Naive thymus-derived CD4-positive, alpha-beta T cell (primary cell): ENCODE results near the gene ITGAD. TPM values are rescaled to one million over a fixed set of nuclear protein-coding genes. Genes with fewer than 3 reads are reported as not detected.

Source experiments
- ATAC-seq: fragments of 150-1000 bp; cut with Tn5 transposase; 2 replicates; pipeline ENCODE4 v1.10.0; 2021; ENCODE audit warnings: mild to moderate bottlenecking, moderate library complexity
- CTCF ChIA-PET: fragments of 350-600 bp; sonication (Branson Sonifier 250); formaldehyde crosslinking; loops from one replicate; lab custom pipeline; 2021; ENCODE audit warnings: antibody characterized with exemption; lab: Charles Lee
- POLR2A ChIA-PET: fragments of 350-600 bp; sonication (Branson Sonifier 250); formaldehyde crosslinking; loops from one replicate; lab custom pipeline; 2021; ENCODE audit warnings: antibody characterized with exemption, inconsistent platforms; lab: Charles Lee
- DNase-seq, 9 donors: peaks; one replicate each; pipeline versions ENCODE4 v3.0.0 to v3.0.0-alpha.2; 2020 to 2022; ENCODE audit warnings: mixed read lengths in 1 of 9
- H3K27ac ChIP-seq: one replicate; pipeline ENCODE4 v1.7.0; 2013; ENCODE audit warnings: mild to moderate bottlenecking, low read depth, low read length, moderate library complexity
- H3K27me3 ChIP-seq, 2 donors: one replicate each; pipeline ENCODE4 v1.7.0; 2013; ENCODE audit warnings: low read length in 2 of 2, mild to moderate bottlenecking in 2 of 2, moderate library complexity in 2 of 2; ENCODE audit not compliant: control insufficient read depth in 2 of 2, insufficient read depth in 2 of 2
- H3K36me3 ChIP-seq, 3 experiments: 1 replicate in 2 of 3; 2 replicates in 1 of 3; pipeline ENCODE4 v1.7.0; 2013; ENCODE audit warnings: low read length in 3 of 3, mild to moderate bottlenecking in 3 of 3, moderate library complexity in 1 of 3; ENCODE audit not compliant: insufficient read depth in 3 of 3, control insufficient read depth in 2 of 3
- H3K4me1 ChIP-seq, 2 donors: one replicate each; pipeline ENCODE4 v1.7.0; 2013; ENCODE audit warnings: low read length in 2 of 2, mild to moderate bottlenecking in 2 of 2, moderate library complexity in 1 of 2; ENCODE audit not compliant: control insufficient read depth in 2 of 2, insufficient read depth in 2 of 2
- H3K4me3 ChIP-seq: 2 replicates; pipeline ENCODE4 v1.7.0; 2013; ENCODE audit warnings: mild to moderate bottlenecking, low read length
- H3K9me3 ChIP-seq, 3 experiments: 1 replicate in 2 of 3; 2 replicates in 1 of 3; pipeline ENCODE4 v1.7.0; 2013; ENCODE audit warnings: low read length in 3 of 3; ENCODE audit not compliant: control insufficient read depth in 2 of 3
- H3K27ac Mint-ChIP-seq, 9 donors: one replicate each; pipeline ENCODE4 v1.8.0; 2020 to 2022; ENCODE audit warnings: mixed read lengths in 9 of 9, mild to moderate bottlenecking in 8 of 9, moderate library complexity in 5 of 9, inconsistent platforms in 2 of 9
- H3K27me3 Mint-ChIP-seq, 5 donors: one replicate each; pipeline ENCODE4 v1.8.0; 2021 to 2022; ENCODE audit warnings: mixed read lengths in 5 of 5, mild to moderate bottlenecking in 1 of 5
- H3K36me3 Mint-ChIP-seq, 5 donors: one replicate each; pipeline ENCODE4 v1.8.0; 2020 to 2022; ENCODE audit warnings: mixed read lengths in 5 of 5, mild to moderate bottlenecking in 3 of 5, inconsistent platforms in 1 of 5
- H3K4me1 Mint-ChIP-seq, 7 donors: one replicate each; pipeline ENCODE4 v1.8.0; 2020 to 2022; ENCODE audit warnings: mixed read lengths in 7 of 7, mild to moderate bottlenecking in 3 of 7, inconsistent platforms in 1 of 7
- H3K4me3 Mint-ChIP-seq, 10 donors: one replicate each; pipeline ENCODE4 v1.8.0; 2020 to 2022; ENCODE audit warnings: mild to moderate bottlenecking in 10 of 10, mixed read lengths in 10 of 10, moderate library complexity in 6 of 10, inconsistent platforms in 2 of 10
- H3K9me3 Mint-ChIP-seq, 11 donors: one replicate each; pipeline ENCODE4 v1.8.0; 2020 to 2022; ENCODE audit warnings: mixed read lengths in 11 of 11, mild to moderate bottlenecking in 4 of 11, inconsistent platforms in 1 of 11, moderate library complexity in 1 of 11
- intact Hi-C, 2 donors: fragments of 100-400 bp; cut with micrococcal nuclease; formaldehyde crosslinking; loops; one replicate each; pipeline ENCODE4 v1.15.1; 2023
- polyA plus RNA-seq, 2 donors: library from polyadenylated mRNA; unstranded; fragments of 300-500 nt; fragmentation: Illumina TruSeq; gene quantifications; one replicate each; pipeline ENCODE4 v1.2.3, GENCODE V29; 2021
- total RNA-seq, 6 experiments: library from RNA in 5 of 6; stranded (reverse) in 5 of 6; gene quantifications; 1 replicate in 5 of 6; 2 replicates in 1 of 6; pipeline ENCODE4 v1.2.3 and lab custom pipeline; 2021 to 2026

ITGAD gene
- total and polyA plus RNA-seq, 7 experiments from 2014 or later: 0.24 to 1.3 TPM; not detected in 5

DNA sequence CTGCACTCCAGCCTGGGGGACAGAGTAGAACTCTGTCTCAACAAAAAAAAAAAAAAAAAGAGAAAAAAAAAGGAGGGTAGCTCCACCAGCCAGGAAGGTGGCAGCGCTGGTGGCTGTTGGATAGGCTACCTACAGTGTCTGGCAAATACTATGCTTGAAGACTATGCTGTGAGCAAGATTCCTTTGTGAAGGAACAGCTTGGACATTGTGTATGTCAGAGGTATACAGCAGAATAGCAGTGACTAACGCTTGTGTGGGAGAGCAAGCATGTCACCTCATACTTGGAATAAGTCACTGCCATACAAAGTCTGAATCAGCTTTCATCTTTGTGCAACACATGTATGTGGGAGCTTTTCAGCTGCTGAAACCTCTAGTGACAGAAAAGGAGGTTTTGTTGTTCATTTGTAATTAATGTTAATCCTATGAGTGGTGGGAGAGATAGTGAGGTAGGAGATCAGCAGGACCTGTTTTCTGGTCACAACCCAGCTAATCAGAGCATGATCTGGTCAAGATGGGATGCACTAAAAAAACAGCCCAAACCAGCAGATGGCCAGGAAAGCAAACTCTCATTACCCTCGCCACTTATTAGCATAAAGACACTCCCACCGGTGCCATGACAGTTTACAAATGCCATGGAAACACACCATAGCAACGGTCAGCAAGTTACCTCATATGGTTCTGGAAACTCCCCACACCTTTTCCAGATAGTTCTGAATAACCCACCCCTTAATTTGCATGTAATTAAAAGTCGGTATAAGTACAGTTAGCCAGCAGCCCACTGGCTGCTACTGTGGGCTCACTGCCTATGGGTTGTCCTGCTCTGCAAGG is 6.8 kb upstream of the ITGAD start:
- Histone ChIP-seq H3K36me3 (no peaks in the 10 kb centered on the region), H3K4me3 (no peak overlapping the region), H3K9me3 (no peaks in the 10 kb centered on the region), H3K4me1 (no peaks in the 10 kb centered on the region), H3K27me3 (peaks cover 0 to 4% of the 10 kb centered on the region in 2 donors), H3K27ac (no peak overlapping the region)
- intact Hi-C loops: loop anchor here in 1 of 2 donors (5.0 kb wide), 1 partner anchor 36 kb away; no protein-coding TSS in a partner anchor
- Mint-ChIP-seq H3K27me3 (peaks cover 5 to 22% (median 6%) of the 10 kb centered on the region in 5 donors), H3K4me3 (no peak overlapping the region), H3K27ac (peak overlapping the region in 1 of 9 donors; percentile 7), H3K4me1 (peaks cover 0 to 23% (median 3%) of the 10 kb centered on the region in 7 donors), H3K9me3 (peaks cover 0 to 1% (median 0%) of the 10 kb centered on the region in 11 donors), H3K36me3 (no peaks in the 10 kb centered on the region)
- DNase-seq (peak in 1 of 9 donors; percentile 24), ATAC-seq (peak; percentile 61)
- POLR2A ChIA-PET: interaction anchor here (1.2 kb wide), 1 partner anchor 184 kb away, joined by 3 read pairs; the partner anchor contains the start of gene PYCARD
- CTCF ChIA-PET: no interaction called here

DNA sequence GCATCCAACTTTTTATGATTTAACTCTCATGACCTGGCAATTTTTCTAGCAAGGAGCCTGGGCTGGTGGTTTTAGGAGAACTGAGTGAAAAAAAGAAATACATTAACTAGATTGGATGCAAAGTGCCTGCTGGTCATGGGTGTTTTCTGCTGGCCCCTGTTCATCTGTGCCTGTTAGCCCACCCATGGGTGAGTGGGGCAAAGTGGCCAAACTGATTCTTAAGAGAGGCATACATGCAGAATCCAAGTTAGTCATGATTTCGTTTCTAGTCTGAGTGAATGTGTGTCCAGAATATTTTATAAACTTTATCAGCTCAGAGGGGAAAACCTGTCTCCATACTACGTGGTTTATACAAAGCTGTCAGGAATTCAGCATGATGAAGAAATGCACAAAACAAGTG is 4.6 kb upstream of the ITGAD start:
- peaks cover 0 to 19% (median 0%) of the 10 kb centered on the region in 7 donors for H3K4me1 Mint-ChIP-seq
- no peak overlapping the region for H3K27ac ChIP-seq
- intact Hi-C loops: loop anchor here in 1 of 2 donors (5.0 kb wide), 1 partner anchor 34 kb away; no protein-coding TSS in a partner anchor
- no peaks in the 10 kb centered on the region for H3K36me3 ChIP-seq
- no peak overlapping the region for H3K27ac Mint-ChIP-seq
- no peaks in the 10 kb centered on the region for H3K9me3 ChIP-seq
- ATAC-seq (no peak), DNase-seq (no peak)
- no peaks in the 10 kb centered on the region for H3K4me1 ChIP-seq
- ChIA-PET POLR2A (no interaction called here), CTCF (interaction anchor here (0.6 kb wide), 1 partner anchor 406 kb away, joined by 3 read pairs; no protein-coding TSS in a partner anchor)
- H3K27me3 ChIP-seq: peaks cover 0 to 4% of the 10 kb centered on the region in 2 donors
- H3K4me3 ChIP-seq: no peak overlapping the region
- no peaks in the 10 kb centered on the region for H3K36me3 Mint-ChIP-seq
- H3K4me3 Mint-ChIP-seq: no peak overlapping the region
- H3K9me3 Mint-ChIP-seq: no peaks in the 10 kb centered on the region
- peaks cover 0 to 23% (median 6%) of the 10 kb centered on the region in 5 donors for H3K27me3 Mint-ChIP-seq

DNA sequence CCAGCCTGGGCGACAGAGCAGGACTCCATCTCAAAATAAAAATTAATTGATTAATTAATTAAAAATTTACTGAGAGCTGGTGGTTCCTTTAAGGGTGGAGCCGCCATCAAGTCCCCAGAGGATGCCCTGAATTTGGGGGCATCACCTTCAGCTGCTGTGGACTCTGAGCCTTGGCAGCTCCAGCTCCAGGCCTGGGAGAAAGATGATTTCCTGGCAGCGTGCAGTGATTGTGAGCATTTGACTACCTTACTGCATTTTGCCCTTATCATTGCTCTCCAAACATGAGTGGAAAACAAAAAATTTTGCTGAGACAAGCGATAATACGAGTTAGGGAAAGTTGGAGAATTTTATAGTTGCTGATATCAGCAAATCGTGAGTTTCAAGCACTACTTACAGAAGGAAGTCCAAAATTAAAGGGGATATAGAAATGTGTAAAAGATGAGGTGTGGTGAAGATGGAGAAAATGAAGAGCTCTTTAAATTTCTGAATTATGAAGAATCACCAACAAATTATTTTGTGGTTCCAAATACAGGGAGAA is 2.6 kb upstream of the ITGAD start:
- H3K27me3 Mint-ChIP-seq: peaks cover 0 to 23% (median 6%) of the 10 kb centered on the region in 5 donors
- H3K36me3 ChIP-seq: no peaks in the 10 kb centered on the region
- ChIA-PET CTCF (interaction anchor here (0.6 kb wide), 1 partner anchor 345 kb away, joined by 4 read pairs; no protein-coding TSS in a partner anchor), POLR2A (no interaction called here)
- no peaks in the 10 kb centered on the region for H3K36me3 Mint-ChIP-seq
- H3K4me1 ChIP-seq: no peaks in the 10 kb centered on the region
- H3K27ac ChIP-seq: no peak overlapping the region
- no peak overlapping the region for H3K4me3 ChIP-seq
- no peak overlapping the region for H3K27ac Mint-ChIP-seq
- H3K9me3 Mint-ChIP-seq: no peaks in the 10 kb centered on the region
- intact Hi-C loops: no loop called here
- H3K4me3 Mint-ChIP-seq: no peak overlapping the region
- DNase-seq (no peak), ATAC-seq (no peak)
- no peaks in the 10 kb centered on the region for H3K27me3 ChIP-seq
- H3K9me3 ChIP-seq: no peaks in the 10 kb centered on the region
- peaks cover 0 to 10% (median 0%) of the 10 kb centered on the region in 7 donors for H3K4me1 Mint-ChIP-seq

DNA sequence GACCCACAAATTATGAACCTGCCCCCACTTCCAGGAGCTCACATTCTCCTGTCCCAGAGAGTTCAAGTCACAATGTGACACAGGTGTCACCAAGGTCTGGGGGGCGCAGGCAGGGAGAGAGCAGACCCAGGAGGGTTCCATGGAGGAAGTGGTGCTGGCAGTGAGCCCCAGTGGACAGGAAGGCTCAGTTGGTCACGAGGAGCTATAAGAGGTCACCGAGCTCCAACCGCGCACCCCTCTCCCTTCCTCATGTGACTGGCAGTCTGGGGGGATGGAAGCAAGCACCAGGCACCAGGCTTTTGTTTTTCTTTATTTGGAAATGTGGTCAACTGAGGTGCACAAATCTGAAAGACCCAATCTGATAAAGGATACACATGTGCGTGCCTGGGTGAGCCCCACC is 2.5 kb downstream of the ITGAD start:
- Mint-ChIP-seq H3K9me3 (peaks cover 0 to 13% (median 8%) of the 10 kb centered on the region in 11 donors), H3K4me3 (no peak overlapping the region), H3K27me3 (peaks cover 0 to 6% (median 0%) of the 10 kb centered on the region in 5 donors), H3K27ac (no peak overlapping the region), H3K4me1 (peaks cover 0 to 21% (median 6%) of the 10 kb centered on the region in 7 donors), H3K36me3 (peaks cover 4 to 15% (median 5%) of the 10 kb centered on the region in 5 donors)
- ATAC-seq (no peak), DNase-seq (no peak)
- intact Hi-C loops: no loop called here
- Histone ChIP-seq H3K27me3 (no peaks in the 10 kb centered on the region), H3K36me3 (no peaks in the 10 kb centered on the region), H3K4me1 (peaks cover 0 to 21% of the 10 kb centered on the region in 2 donors), H3K9me3 (no peaks in the 10 kb centered on the region), H3K4me3 (no peak overlapping the region), H3K27ac (no peak overlapping the region)
- ChIA-PET POLR2A (no interaction called here), CTCF (interaction anchor here (0.6 kb wide), 1 partner anchor 36 kb away, joined by 3 read pairs; no protein-coding TSS in a partner anchor)

DNA sequence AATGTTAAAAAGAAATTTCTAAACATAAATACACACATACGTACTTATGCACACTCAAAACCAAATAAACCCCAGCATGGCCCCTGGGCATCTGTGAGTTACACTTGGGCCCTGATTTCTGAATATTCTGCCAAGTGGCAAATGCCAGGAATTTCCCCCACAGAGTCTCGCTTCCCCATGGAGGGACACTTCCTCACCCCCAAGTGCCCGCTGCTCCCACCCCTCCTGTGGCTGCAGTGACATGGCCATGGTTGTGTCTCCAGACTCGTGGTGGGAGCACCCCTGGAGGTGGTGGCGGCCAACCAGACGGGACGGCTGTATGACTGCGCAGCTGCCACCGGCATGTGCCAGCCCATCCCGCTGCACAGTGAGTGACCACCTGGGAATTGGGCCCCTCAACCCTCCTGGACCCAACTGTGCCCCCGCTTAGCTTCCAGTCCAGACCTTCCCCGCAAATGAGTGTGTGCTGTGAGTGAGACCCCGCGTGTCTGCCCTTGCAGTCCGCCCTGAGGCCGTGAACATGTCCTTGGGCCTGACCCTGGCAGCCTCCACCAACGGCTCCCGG is 4.0 kb downstream of the ITGAD start:
- intact Hi-C loops: no loop called here
- no peak overlapping the region for H3K4me3 ChIP-seq
- CTCF ChIA-PET: no interaction called here
- H3K4me1 ChIP-seq: peaks cover 0 to 21% of the 10 kb centered on the region in 2 donors
- H3K27me3 ChIP-seq: no peaks in the 10 kb centered on the region
- H3K27ac Mint-ChIP-seq: no peak overlapping the region
- peaks cover 0 to 21% (median 6%) of the 10 kb centered on the region in 7 donors for H3K4me1 Mint-ChIP-seq
- no peaks in the 10 kb centered on the region for H3K36me3 ChIP-seq
- H3K4me3 Mint-ChIP-seq: no peak overlapping the region
- ATAC-seq (no peak), DNase-seq (no peak)
- H3K9me3 ChIP-seq: no peaks in the 10 kb centered on the region
- peaks cover 0 to 13% (median 8%) of the 10 kb centered on the region in 11 donors for H3K9me3 Mint-ChIP-seq
- POLR2A ChIA-PET: no interaction called here
- H3K36me3 Mint-ChIP-seq: peaks cover 4 to 15% (median 5%) of the 10 kb centered on the region in 5 donors
- peaks cover 0 to 4% (median 0%) of the 10 kb centered on the region in 5 donors for H3K27me3 Mint-ChIP-seq
- H3K27ac ChIP-seq: no peak overlapping the region

DNA sequence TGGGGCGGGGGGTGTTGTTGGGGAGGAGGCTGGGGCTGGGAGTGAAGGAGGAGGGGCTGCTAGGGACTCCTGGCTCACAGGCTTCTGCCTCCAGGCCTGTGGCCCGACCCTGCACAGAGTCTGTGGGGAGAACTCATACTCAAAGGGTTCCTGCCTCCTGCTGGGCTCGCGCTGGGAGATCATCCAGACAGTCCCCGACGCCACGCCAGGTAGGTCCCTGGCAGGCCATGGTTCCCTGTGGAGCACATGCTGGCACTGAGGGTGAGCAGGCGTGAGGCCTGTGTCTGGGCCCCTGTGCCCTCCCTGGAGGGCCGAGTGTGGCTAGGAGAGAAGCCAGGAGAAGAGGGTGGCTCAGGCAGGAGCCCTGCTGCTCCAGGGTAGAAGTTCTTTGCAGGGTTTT is 4.6 kb downstream of the ITGAD start:
- intact Hi-C loops: no loop called here
- Histone ChIP-seq H3K27ac (no peak overlapping the region), H3K27me3 (no peaks in the 10 kb centered on the region), H3K36me3 (no peaks in the 10 kb centered on the region), H3K9me3 (no peaks in the 10 kb centered on the region), H3K4me1 (peaks cover 0 to 23% of the 10 kb centered on the region in 2 donors), H3K4me3 (no peak overlapping the region)
- DNase-seq (no peak), ATAC-seq (no peak)
- H3K4me1 Mint-ChIP-seq: peaks cover 0 to 21% (median 6%) of the 10 kb centered on the region in 7 donors
- H3K27me3 Mint-ChIP-seq: peaks cover 0 to 4% (median 0%) of the 10 kb centered on the region in 5 donors
- H3K36me3 Mint-ChIP-seq: peaks cover 4 to 15% (median 5%) of the 10 kb centered on the region in 5 donors
- H3K9me3 Mint-ChIP-seq: peaks cover 0 to 13% (median 8%) of the 10 kb centered on the region in 11 donors
- CTCF ChIA-PET: no interaction called here
- H3K4me3 Mint-ChIP-seq: no peak overlapping the region
- H3K27ac Mint-ChIP-seq: no peak overlapping the region
- POLR2A ChIA-PET: no interaction called here
